ENCODE results near the gene IL11.
A peak's percentile ranks its signal among the peaks of the same experiment; 100 is the strongest.

Gene IL11

DNA sequence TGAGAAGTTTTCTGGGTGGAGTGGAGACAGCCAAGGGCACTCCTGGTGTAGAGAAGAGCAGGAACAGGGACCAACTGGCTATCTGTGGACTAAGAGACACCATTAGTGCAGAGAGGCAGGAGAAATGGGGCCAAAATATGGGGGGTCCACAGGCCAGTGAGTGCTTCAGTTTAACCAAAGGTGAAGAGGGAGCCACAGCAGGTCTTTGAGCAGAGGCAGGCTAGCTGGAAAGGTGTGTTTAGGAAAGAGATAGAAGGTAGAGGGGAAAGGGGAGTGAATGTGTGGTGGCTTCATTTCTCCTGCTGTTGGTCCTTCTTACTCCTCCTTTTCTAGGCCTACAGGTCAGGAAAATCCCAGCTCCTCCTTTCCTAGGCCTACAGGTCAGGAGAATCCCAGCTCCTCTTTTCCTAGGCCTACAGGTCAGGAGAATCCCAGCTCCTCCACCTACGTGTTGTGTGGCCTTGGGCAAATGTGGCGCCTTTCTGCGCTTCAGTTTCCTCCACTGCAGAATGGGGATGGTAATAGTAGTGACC, 12.3 kb upstream of the IL11 start:
- Histone ChIP-seq H3K9ac (ENCODE audit: low read depth, low read length) (no peak overlapping the region), H3K27ac (ENCODE audit: low read depth, low read length) (no peak overlapping the region), H3K9me3 (ENCODE audit: control insufficient read depth, insufficient read depth, low read length) (no peaks in the 10 kb centered on the region), H3K27me3 (ENCODE audit: control insufficient read depth, insufficient read depth, low read length) (peaks cover 5% of the 10 kb centered on the region), H3K4me1 (ENCODE audit: control insufficient read depth, insufficient read depth, low read length) (peaks cover 19% of the 10 kb centered on the region), H3K36me3 (ENCODE audit: control insufficient read depth, insufficient read depth, low read length) (peaks cover 15% of the 10 kb centered on the region), H3K4me3 (ENCODE audit: low read depth, low read length) (no peak overlapping the region)

GRCh38 chr19:55382013-55382412, 11.8 kb upstream of the IL11 start:
- Histone ChIP-seq H3K36me3 (ENCODE audit: control insufficient read depth, insufficient read depth, low read length) (peaks cover 9% of the 10 kb centered on the region), H3K4me3 (ENCODE audit: low read depth, low read length) (no peak overlapping the region), H3K27ac (ENCODE audit: low read depth, low read length) (no peak overlapping the region), H3K9ac (ENCODE audit: low read depth, low read length) (no peak overlapping the region), H3K4me1 (ENCODE audit: control insufficient read depth, insufficient read depth, low read length) (peaks cover 16% of the 10 kb centered on the region), H3K9me3 (ENCODE audit: control insufficient read depth, insufficient read depth, low read length) (no peaks in the 10 kb centered on the region), H3K27me3 (ENCODE audit: control insufficient read depth, insufficient read depth, low read length) (peaks cover 9% of the 10 kb centered on the region)

- Histone ChIP-seq H3K27me3 (ENCODE audit: control insufficient read depth, insufficient read depth, low read length) (peaks cover 16% of the 10 kb centered on the region), H3K36me3 (ENCODE audit: control insufficient read depth, insufficient read depth, low read length) (no peaks in the 10 kb centered on the region), H3K4me1 (ENCODE audit: control insufficient read depth, insufficient read depth, low read length) (peaks cover 20% of the 10 kb centered on the region), H3K9me3 (ENCODE audit: control insufficient read depth, insufficient read depth, low read length) (no peaks in the 10 kb centered on the region), H3K27ac (ENCODE audit: low read depth, low read length) (no peak overlapping the region), H3K9ac (ENCODE audit: low read depth, low read length) (no peak overlapping the region), H3K4me3 (ENCODE audit: low read depth, low read length) (no peak overlapping the region)
These were observed 8.9 kb upstream of the IL11 start for GRCh38 chr19:55379174-55379573.

GRCh38 chr19:55377356-55378131, 7.3 kb upstream of the IL11 start:
- Histone ChIP-seq H3K4me3 (ENCODE audit: low read depth, low read length) (peak overlapping the region; percentile 60), H3K27ac (ENCODE audit: low read depth, low read length) (no peak overlapping the region), H3K4me1 (ENCODE audit: control insufficient read depth, insufficient read depth, low read length) (peaks cover 31% of the 10 kb centered on the region), H3K27me3 (ENCODE audit: control insufficient read depth, insufficient read depth, low read length) (peaks cover 25% of the 10 kb centered on the region), H3K9me3 (ENCODE audit: control insufficient read depth, insufficient read depth, low read length) (no peaks in the 10 kb centered on the region), H3K36me3 (ENCODE audit: control insufficient read depth, insufficient read depth, low read length) (no peaks in the 10 kb centered on the region), H3K9ac (ENCODE audit: low read depth, low read length) (no peak overlapping the region)

DNA sequence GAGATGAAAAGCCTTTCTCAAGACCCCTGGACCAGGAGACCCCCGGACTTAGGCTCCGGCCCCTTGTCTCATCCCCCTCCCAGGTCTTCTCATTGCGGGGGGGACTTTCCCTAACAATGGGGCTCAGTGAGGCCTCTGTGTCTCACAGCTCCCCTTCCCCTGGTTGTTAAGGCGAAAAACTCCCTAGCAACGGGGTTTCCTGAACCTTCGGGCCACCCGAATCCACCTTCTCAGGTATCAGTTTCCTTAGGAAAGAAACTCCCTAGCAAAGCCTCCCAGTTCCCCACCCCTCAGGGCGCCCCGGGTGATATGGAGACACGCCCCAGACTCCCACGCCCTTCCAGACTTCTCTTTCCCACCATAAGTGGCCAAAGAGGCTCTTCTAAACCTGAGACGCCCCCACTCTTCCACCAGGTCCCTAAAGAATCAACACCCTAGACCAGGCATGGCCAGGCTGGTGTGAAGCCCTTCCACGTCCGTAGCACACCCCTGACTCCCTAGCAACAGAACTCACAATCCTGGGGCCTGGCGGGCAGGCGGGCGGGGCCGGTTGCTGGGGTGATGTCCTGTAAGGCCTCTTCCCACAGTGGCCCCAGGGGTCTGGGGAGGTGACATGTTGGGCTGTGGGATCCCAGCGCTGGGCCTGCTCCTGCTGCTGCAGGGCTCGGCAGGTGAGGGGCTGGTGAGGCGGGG, 6.1 kb upstream of the IL11 start, which contains the start of gene TMEM190:
TSS of gene TMEM190 (plus strand) at position 586 of the 693 bp plus-strand sequence. CDS start at position 614, 28 bp downstream.
- Histone ChIP-seq H3K4me3 (ENCODE audit: low read depth, low read length) (peak within 1 kb of the TSS; percentile 60), H3K4me1 (ENCODE audit: control insufficient read depth, insufficient read depth, low read length) (peaks cover 34% of the 10 kb centered on the region), H3K27me3 (ENCODE audit: control insufficient read depth, insufficient read depth, low read length) (peaks cover 37% of the 10 kb centered on the region), H3K27ac (ENCODE audit: low read depth, low read length) (peak within 1 kb of the TSS; percentile 12), H3K36me3 (ENCODE audit: control insufficient read depth, insufficient read depth, low read length) (no peaks in the 10 kb centered on the region), H3K9ac (ENCODE audit: low read depth, low read length) (no peak within 1 kb of the TSS), H3K9me3 (ENCODE audit: control insufficient read depth, insufficient read depth, low read length) (no peaks in the 10 kb centered on the region)

DNA sequence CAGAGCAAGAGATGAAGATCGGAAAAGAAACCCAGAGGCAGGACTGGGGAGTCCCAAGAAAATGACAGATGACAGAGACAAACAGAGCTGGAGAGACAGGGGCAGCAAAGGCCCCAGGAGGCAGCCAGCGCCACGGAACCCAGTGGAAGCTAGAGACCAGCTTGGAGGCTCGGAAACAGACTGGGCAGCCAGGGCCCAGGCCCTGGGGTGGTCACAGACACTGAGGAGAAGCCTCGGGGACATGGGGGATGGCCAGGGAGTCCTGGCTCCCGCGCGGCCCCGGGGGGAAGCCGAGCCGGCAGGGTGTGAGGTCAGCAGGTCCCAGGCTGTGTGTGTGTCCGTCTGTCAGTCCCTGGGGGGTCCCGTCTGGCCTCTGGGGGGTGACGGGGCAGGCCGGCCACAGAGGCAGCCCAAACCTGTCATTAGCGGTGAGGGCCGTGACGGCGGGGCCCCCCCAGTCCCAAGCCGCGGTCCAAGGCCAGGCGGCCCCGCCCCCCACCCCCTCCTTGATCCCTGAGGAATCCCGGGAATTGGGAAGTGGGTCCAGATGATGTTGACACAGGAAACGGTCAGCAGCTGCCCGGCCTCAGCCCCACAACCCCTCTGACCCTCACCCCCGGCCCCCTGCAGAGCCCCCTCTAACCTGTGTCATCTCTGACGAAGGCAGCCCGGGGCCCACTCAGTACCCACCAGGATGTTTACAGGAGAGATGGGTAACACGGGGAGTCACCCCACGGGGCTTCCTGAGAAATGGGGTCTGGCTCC, 3.9 kb upstream of the IL11 start:
- Histone ChIP-seq H3K36me3 (ENCODE audit: control insufficient read depth, insufficient read depth, low read length) (no peaks in the 10 kb centered on the region), H3K4me3 (ENCODE audit: low read depth, low read length) (0 out of 2 replicates have a peak overlapping the region, but pooled peaks have one; percentile 19), H3K4me1 (ENCODE audit: control insufficient read depth, insufficient read depth, low read length) (peaks cover 40% of the 10 kb centered on the region), H3K27ac (ENCODE audit: low read depth, low read length) (peak overlapping the region; percentile 64), H3K9ac (ENCODE audit: low read depth, low read length) (no peak overlapping the region), H3K9me3 (ENCODE audit: control insufficient read depth, insufficient read depth, low read length) (no peaks in the 10 kb centered on the region), H3K27me3 (ENCODE audit: control insufficient read depth, insufficient read depth, low read length) (peaks cover 48% of the 10 kb centered on the region)

DNA sequence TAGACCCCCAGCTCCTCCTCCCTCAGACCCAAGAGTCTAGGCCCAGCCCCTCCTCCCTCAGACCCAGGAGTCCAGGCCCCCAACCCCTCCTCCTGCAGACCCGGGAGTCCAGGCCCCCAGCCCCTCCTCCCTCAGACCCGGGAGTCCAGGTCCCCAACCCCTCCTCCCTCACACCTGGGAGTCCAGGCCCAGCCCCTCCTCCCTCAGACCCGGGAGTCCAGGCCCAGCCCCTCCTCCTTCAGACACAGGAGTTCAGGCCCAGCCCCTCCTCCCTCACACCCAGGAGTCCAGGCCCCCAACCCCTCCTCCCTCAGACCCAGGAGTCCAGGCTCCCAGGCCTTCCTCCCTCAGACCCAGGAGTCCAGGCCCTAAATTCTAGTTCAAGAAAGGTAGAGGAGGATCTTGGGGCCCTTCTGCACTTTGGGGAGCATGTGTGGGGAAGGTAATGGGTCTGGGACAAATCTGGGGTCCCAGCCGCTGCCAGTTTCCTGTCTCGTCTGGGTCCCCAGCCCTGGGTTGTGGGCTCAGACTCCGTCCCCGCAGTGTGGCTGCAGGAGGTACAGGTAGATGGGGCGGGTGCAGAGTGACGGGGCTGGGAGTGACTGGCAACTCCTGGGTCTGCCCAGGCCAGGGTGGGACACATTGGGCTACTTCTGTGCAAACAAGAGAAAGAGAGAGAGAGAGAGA, 3.2 kb upstream of the IL11 start:
- Histone ChIP-seq H3K9ac (ENCODE audit: low read depth, low read length) (no peak overlapping the region), H3K9me3 (ENCODE audit: control insufficient read depth, insufficient read depth, low read length) (no peaks in the 10 kb centered on the region), H3K4me1 (ENCODE audit: control insufficient read depth, insufficient read depth, low read length) (peaks cover 44% of the 10 kb centered on the region), H3K27me3 (ENCODE audit: control insufficient read depth, insufficient read depth, low read length) (peaks cover 55% of the 10 kb centered on the region), H3K36me3 (ENCODE audit: control insufficient read depth, insufficient read depth, low read length) (no peaks in the 10 kb centered on the region), H3K27ac (ENCODE audit: low read depth, low read length) (no peak overlapping the region), H3K4me3 (ENCODE audit: low read depth, low read length) (0 out of 2 replicates have a peak overlapping the region, but pooled peaks have one; percentile 19)

- H3K9me3 ChIP-seq (ENCODE audit: control insufficient read depth, insufficient read depth, low read length): no peaks in the 10 kb centered on the region
- no peaks in the 10 kb centered on the region for H3K36me3 ChIP-seq (ENCODE audit: control insufficient read depth, insufficient read depth, low read length)
- no peak overlapping the region for H3K9ac ChIP-seq (ENCODE audit: low read depth, low read length)
- H3K4me3 ChIP-seq (ENCODE audit: low read depth, low read length): no peak overlapping the region
- H3K27ac ChIP-seq (ENCODE audit: low read depth, low read length): no peak overlapping the region
- H3K27me3 ChIP-seq (ENCODE audit: control insufficient read depth, insufficient read depth, low read length): peaks cover 53% of the 10 kb centered on the region
- H3K4me1 ChIP-seq (ENCODE audit: control insufficient read depth, insufficient read depth, low read length): peaks cover 43% of the 10 kb centered on the region
These were observed 2.2 kb upstream of the IL11 start for GRCh38 chr19:55372316-55373081.

GRCh38 chr19:55369653-55370304, 484 bp downstream of the IL11 start:
- no peak overlapping the region for H3K9ac ChIP-seq (ENCODE audit: low read depth, low read length)

More at GRCh38 chr19:55369653-55370304, 484 bp downstream of the IL11 start:
- H3K4me1 ChIP-seq (ENCODE audit: control insufficient read depth, insufficient read depth, low read length): peaks cover 25% of the 10 kb centered on the region
- peaks cover 43% of the 10 kb centered on the region for H3K27me3 ChIP-seq (ENCODE audit: control insufficient read depth, insufficient read depth, low read length)
- H3K27ac ChIP-seq (ENCODE audit: low read depth, low read length): peak overlapping the region; percentile 47
- H3K36me3 ChIP-seq (ENCODE audit: control insufficient read depth, insufficient read depth, low read length): no peaks in the 10 kb centered on the region
- H3K4me3 ChIP-seq (ENCODE audit: low read depth, low read length): peak overlapping the region; percentile 65
- no peaks in the 10 kb centered on the region for H3K9me3 ChIP-seq (ENCODE audit: control insufficient read depth, insufficient read depth, low read length)

Data from HUES48 (cell line).